ENCODE measurements around the gene RESP18.

DNA sequence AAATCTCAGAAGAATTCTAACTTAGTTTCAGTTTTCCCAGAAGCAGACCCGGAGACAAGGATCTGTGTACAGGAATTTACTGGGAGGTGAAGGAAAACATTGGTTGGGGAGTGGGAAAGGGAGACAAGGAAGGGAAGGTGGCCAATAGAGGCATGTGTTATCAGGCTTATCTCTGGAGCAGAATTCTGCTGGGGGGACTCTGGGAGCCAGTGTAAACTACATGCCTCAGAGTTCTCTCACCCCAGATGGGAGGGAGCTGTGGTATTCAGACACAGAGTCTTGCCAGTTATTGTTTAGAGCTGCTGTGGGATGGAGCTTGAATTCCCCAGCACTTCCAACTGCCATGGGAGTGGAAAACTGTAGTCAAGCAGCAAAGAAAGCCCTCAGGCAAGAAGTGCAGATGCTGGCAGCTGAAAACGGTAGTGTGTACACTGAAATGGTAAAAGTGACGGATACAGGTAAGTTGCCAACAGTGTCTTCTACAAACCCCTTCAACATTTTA, 36.2 kb upstream of the RESP18 start:
- TF ChIP-seq, protein P1, sequence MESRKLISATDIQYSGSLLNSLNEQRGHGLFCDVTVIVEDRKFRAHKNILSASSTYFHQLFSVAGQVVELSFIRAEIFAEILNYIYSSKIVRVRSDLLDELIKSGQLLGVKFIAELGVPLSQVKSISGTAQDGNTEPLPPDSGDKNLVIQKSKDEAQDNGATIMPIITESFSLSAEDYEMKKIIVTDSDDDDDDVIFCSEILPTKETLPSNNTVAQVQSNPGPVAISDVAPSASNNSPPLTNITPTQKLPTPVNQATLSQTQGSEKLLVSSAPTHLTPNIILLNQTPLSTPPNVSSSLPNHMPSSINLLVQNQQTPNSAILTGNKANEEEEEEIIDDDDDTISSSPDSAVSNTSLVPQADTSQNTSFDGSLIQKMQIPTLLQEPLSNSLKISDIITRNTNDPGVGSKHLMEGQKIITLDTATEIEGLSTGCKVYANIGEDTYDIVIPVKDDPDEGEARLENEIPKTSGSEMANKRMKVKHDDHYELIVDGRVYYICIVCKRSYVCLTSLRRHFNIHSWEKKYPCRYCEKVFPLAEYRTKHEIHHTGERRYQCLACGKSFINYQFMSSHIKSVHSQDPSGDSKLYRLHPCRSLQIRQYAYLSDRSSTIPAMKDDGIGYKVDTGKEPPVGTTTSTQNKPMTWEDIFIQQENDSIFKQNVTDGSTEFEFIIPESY (IDR thresholded peaks at IDR 0.05; ENCODE audit: borderline replicate concordance, low read depth) = no peak
- TF ChIP-seq RCOR1 (IDR thresholded peaks at IDR 0.05; ENCODE audit: low read length) (no peak), JUND (IDR thresholded peaks at IDR 0.05) (no peak), YY1 (IDR thresholded peaks at IDR 0.05; ENCODE audit: low read depth) (no peak), NRF1 (IDR thresholded peaks at IDR 0.05; ENCODE audit: low read depth, low read length) (no peak)
- TF ChIP-seq, protein P2, sequence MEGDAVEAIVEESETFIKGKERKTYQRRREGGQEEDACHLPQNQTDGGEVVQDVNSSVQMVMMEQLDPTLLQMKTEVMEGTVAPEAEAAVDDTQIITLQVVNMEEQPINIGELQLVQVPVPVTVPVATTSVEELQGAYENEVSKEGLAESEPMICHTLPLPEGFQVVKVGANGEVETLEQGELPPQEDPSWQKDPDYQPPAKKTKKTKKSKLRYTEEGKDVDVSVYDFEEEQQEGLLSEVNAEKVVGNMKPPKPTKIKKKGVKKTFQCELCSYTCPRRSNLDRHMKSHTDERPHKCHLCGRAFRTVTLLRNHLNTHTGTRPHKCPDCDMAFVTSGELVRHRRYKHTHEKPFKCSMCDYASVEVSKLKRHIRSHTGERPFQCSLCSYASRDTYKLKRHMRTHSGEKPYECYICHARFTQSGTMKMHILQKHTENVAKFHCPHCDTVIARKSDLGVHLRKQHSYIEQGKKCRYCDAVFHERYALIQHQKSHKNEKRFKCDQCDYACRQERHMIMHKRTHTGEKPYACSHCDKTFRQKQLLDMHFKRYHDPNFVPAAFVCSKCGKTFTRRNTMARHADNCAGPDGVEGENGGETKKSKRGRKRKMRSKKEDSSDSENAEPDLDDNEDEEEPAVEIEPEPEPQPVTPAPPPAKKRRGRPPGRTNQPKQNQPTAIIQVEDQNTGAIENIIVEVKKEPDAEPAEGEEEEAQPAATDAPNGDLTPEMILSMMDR (IDR thresholded peaks at IDR 0.05) = no peak

All from SK-N-SH (cell line).